Glutamatergic neuron (in vitro differentiated cells): ENCODE data around the gene MRPS23. TPM values are rescaled to one million over a fixed set of nuclear protein-coding genes. Genes with fewer than 3 reads are reported as not detected.

Source experiments
- DNase-seq: peaks from one replicate; pipeline ENCODE4 v3.0.0; 2022
- H3K27ac Mint-ChIP-seq: one replicate; pipeline ENCODE4 v1.8.0; 2020; ENCODE audit warnings: mild to moderate bottlenecking, mixed read lengths, inconsistent platforms; ENCODE audit not compliant: unreplicated experiment
- H3K27me3 Mint-ChIP-seq: one replicate; pipeline ENCODE4 v1.8.0; 2020; ENCODE audit warnings: mild to moderate bottlenecking, moderate library complexity, mixed read lengths, inconsistent platforms; ENCODE audit not compliant: unreplicated experiment
- H3K36me3 Mint-ChIP-seq: one replicate; pipeline ENCODE4 v1.8.0; 2020; ENCODE audit warnings: mild to moderate bottlenecking, mixed read lengths, inconsistent platforms; ENCODE audit not compliant: unreplicated experiment
- H3K4me1 Mint-ChIP-seq: one replicate; pipeline ENCODE4 v1.8.0; 2020; ENCODE audit warnings: mild to moderate bottlenecking, low read depth, mixed read lengths, inconsistent platforms; ENCODE audit not compliant: unreplicated experiment
- H3K4me3 Mint-ChIP-seq: one replicate; pipeline ENCODE4 v1.8.0; 2020; ENCODE audit warnings: mild to moderate bottlenecking, mixed read lengths, inconsistent platforms; ENCODE audit not compliant: unreplicated experiment
- H3K9me3 Mint-ChIP-seq: one replicate; pipeline ENCODE4 v1.8.0; 2020; ENCODE audit warnings: mild to moderate bottlenecking, moderate library complexity, mixed read lengths, inconsistent platforms; ENCODE audit not compliant: unreplicated experiment
- CTCF ChIP-seq: fragments of 200-600 bp; sonication (generic); IDR thresholded peaks from one replicate; pipeline ENCODE4 v1.5.0; 2021; ENCODE audit not compliant: partially characterized antibody, unreplicated experiment
- total RNA-seq: library from RNA; stranded (reverse); fragmentation: NEBNext Ultra II Directional; extraction: Animal tissue kit (Norgen Biotek cat#: 25700); gene quantifications from one replicate; pipeline ENCODE4 v1.2.1, GENCODE V29; 2021; ENCODE audit not compliant: unreplicated experiment

Gene MRPS23
- total RNA-seq, 1 donor from 2014 or later = 50.0 TPM

DNA sequence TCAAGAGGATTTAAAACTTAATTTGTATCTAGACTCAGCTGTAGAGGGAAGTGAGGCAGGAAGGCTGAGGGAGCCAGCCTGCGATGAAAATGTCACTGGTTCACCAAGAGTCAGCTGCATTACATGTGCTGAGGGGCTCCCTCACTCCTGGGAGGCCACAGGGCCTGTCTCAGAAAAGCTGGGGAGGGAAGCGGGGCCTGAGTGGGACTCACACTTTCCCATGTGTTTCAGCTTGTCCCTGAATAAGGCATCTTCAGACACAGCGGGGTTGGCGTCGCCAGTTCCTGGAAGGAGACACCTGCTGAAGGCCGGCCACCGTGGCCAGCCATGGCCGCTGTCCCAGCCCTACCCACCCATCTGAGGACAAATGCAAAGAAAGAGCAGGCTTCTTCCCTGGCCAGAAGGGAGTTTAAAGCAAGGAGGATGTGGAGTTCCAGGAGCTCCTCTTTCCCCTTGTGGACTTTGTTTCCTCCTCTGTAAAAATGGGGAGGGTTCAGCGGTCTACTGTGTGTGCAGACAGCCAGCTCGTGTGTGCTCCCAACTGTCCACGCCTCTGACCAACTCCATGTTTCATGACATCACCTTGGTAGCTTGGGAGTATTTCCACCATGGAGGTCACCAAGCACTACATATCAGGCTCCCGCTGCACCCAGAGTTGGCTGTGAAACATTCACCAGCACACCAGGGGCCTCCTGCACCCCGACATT is 19.2 kb upstream of the MRPS23 start:
- peaks cover 11% of the 10 kb centered on the region for H3K27me3 Mint-ChIP-seq
- DNase-seq = no peak
- H3K27ac Mint-ChIP-seq = no peak overlapping the region
- peaks cover 37% of the 10 kb centered on the region for H3K4me1 Mint-ChIP-seq
- TF ChIP-seq CTCF = no peak
- peaks cover 8% of the 10 kb centered on the region for H3K9me3 Mint-ChIP-seq
- peaks cover 3% of the 10 kb centered on the region for H3K36me3 Mint-ChIP-seq
- H3K4me3 Mint-ChIP-seq = peak overlapping the region; percentile 14

DNA sequence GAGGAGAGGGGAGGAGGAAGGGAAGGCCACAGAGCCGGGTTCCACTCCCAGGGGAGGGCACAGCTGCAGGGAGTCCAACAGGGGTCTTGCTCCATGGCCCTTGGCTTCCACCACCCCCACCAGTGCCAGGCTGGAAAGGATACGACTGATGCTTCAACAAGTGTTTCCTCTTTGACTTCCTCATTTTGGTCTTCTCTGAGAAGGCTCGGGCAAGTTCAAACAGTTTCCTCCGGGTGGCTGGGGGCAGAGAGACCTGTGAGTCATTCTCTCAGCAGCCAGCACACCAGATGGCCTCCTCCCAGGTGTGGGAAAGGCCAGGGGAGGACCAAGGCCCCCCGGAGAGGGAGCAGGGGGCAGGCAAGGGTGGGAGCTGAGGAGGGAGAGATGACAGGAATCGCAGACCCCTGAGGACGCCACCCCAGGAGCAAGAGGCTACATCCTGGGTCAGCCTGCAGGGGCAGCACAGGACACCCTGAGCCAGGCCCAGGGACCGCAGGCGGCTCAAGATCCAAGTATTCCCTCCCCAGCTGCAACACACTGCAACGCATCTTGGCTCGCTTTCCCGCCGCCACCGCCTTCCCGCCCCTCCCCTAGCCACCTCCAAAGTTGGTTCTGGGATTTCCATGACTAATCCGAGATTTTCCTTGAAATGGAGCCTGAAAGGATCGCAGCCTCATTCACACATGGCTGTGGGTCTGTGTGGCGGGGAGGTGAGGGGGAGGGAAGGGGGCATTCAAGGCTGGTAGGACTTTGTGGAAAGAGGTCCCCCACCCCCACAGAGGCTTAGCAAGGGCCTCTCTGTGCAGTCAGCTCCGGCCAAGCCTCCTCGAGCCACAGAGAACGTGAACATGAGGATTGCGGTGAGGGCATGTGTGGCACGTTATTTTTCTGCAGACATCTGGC is 18.4 kb upstream of the MRPS23 start:
- Mint-ChIP-seq H3K36me3 (peaks cover 3% of the 10 kb centered on the region), H3K27ac (no peak overlapping the region), H3K4me1 (peaks cover 33% of the 10 kb centered on the region), H3K4me3 (peak overlapping the region; percentile 68), H3K27me3 (peaks cover 8% of the 10 kb centered on the region), H3K9me3 (peaks cover 11% of the 10 kb centered on the region)
- peak; percentile 28 for TF ChIP-seq CTCF
- peak; percentile 62 for DNase-seq

GRCh38 chr17:57867126-57867525 is 17.3 kb upstream of the MRPS23 start:
- peaks cover 37% of the 10 kb centered on the region for H3K4me1 Mint-ChIP-seq
- H3K9me3 Mint-ChIP-seq = peaks cover 11% of the 10 kb centered on the region
- H3K27me3 Mint-ChIP-seq = peaks cover 8% of the 10 kb centered on the region
- peaks cover 3% of the 10 kb centered on the region for H3K36me3 Mint-ChIP-seq
- H3K4me3 Mint-ChIP-seq = no peak overlapping the region
- H3K27ac Mint-ChIP-seq = no peak overlapping the region
- DNase-seq = no peak
- TF ChIP-seq CTCF = no peak

GRCh38 chr17:57866723-57867122 is 16.9 kb upstream of the MRPS23 start:
- Mint-ChIP-seq H3K4me1 (peaks cover 33% of the 10 kb centered on the region), H3K36me3 (peaks cover 3% of the 10 kb centered on the region), H3K27ac (no peak overlapping the region), H3K9me3 (peaks cover 11% of the 10 kb centered on the region), H3K27me3 (peaks cover 8% of the 10 kb centered on the region), H3K4me3 (no peak overlapping the region)
- no peak for DNase-seq
- no peak for TF ChIP-seq CTCF

- H3K27me3 Mint-ChIP-seq = peaks cover 8% of the 10 kb centered on the region
- H3K4me3 Mint-ChIP-seq = no peak overlapping the region
- no peak for DNase-seq
These were observed 16.5 kb upstream of the MRPS23 start for GRCh38 chr17:57866319-57866718.

More at GRCh38 chr17:57866319-57866718, 16.5 kb upstream of the MRPS23 start:
- H3K9me3 Mint-ChIP-seq = peaks cover 11% of the 10 kb centered on the region
- peaks cover 30% of the 10 kb centered on the region for H3K4me1 Mint-ChIP-seq
- no peak for TF ChIP-seq CTCF
- H3K27ac Mint-ChIP-seq = no peak overlapping the region
- peaks cover 3% of the 10 kb centered on the region for H3K36me3 Mint-ChIP-seq
